GM19467 (cell line): Measurements from ENCODE around the gene MRM2.

Experiments
- ATAC-seq: cut with Tn5 transposase; IDR thresholded peaks from one replicate; pipeline ENCODE4 v1.9.1; 2021; ENCODE audit warnings: mild to moderate bottlenecking, moderate library complexity; ENCODE audit not compliant: unreplicated experiment

The MRM2 gene

GRCh38 chr7:2193575-2194305 lies 48.3 kb downstream of the MRM2 start:
- no peak for ATAC-seq

DNA sequence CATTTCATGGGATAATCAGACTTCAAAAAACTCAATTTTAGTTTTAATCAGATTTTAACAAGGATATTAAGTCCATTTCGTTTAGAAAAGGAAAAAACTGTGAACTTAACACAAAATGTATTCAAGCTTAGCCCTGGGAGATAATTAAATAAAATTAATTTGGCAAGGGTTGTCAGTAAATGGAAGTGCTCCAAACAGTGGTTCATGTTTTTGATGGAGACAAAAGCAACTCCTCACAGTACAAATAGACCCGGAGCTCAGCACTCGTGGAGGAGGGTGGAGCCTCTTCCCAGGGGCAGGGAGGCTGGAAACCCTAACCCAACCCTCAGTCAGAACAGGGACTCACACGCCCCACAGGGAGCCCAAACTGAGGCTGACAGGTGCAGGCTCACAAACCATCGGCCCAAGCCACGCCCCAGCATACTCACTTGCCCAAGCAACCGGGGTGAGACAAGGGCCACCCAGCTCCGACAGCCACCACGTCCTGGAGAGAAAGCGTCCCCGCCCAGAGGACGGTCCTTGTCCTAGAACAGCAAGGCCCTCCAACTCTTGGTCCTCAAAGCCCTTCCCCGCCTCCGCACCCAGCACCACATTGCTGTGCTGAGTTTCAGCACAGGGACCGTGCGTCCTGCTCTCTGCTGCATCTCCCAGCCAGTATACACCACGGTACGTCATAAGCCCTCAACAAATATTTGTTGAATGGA lies 49.0 kb downstream of the MRM2 start:
- ATAC-seq, result no peak

DNA sequence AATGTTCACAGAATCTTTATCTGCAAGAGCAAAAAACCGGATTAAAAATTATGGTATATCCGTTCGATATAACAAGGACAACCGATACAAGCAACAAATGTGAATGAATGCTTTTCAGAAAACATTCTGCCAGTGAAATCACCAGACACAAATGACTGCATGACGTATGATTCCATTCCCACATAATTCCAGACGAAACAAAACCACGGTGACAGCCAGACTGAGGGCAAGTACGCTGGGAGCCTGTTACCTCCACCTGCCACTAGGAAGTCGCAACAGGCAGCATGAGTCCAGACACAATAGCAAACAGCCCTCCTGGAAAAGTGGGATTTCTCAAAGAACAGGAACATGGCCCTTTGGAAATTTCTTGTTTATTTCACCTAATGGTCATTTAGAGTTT lies 51.0 kb downstream of the MRM2 start:
- ATAC-seq, result no peak

DNA sequence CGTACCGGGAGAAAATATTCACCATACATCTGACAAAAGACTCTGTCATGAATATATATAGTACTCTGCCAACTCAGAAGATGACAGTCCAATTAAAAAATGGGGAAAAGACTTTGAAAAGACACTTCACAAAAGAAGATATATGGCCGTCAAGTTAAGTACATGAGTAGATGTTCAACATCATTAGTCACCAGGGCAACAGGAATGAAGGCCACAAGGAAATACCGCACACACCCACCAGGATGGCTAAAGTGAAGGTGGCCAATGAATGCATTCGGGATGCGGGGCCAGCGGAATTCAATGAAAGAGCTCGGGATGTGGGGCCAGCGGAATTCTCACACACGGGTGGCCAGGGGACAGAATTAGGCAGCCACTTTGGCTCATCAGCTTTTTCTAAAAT lies 51.5 kb downstream of the MRM2 start:
- no peak for ATAC-seq

- ATAC-seq, result no peak
Observed at GRCh38 chr7:2186166-2186565, 55.8 kb downstream of the MRM2 start.

DNA sequence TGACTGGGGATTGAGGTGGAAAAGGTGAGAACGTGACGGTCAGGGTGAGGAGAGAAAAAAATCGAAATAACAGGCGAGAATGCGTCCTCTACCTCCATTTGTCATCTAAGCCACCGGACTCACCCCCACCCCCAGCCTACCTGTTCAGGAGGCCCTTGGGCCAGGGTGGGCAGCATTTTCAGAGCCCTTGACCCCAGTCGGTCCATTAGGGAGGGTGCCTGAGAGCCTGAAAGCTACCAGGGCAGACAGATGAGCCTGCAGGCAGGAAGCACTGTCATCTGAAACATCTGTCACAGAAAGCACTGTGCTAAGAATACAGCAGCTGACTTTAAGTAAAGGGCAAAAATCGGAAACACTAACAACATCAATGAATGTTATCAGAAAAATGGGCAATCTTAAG lies 56.3 kb downstream of the MRM2 start:
- ATAC-seq, result no peak
